A673 (cell line): ENCODE results near the gene STRN. TPM values are rescaled to one million over a fixed set of nuclear protein-coding genes. Genes with fewer than 3 reads are reported as not detected.
A peak's percentile ranks its signal among the peaks of the same experiment; 100 is the strongest.

Experiments
- BruUV-seq: library from RNA; stranded (reverse); fragments of 400-500 nt; replicated peaks from 2 replicates; lab custom pipeline; 2021; lab: Mats Ljungman, UMichigan
- CTCF ChIA-PET: fragments of 300-600 bp; sonication (Branson Sonifier 250); formaldehyde crosslinking; loops from one replicate; lab custom pipeline; 2022; ENCODE audit warnings: antibody characterized with exemption; lab: Charles Lee
- POLR2A ChIA-PET: fragments of 300-600 bp; sonication (Branson Sonifier 250); formaldehyde crosslinking; loops from one replicate; lab custom pipeline; 2022; ENCODE audit warnings: antibody characterized with exemption; ENCODE audit not compliant: low non-redundant PET; lab: Charles Lee
- DNase-seq: peaks from one replicate; pipeline ENCODE4 v3.0.0-alpha.2; 2015; ENCODE audit warnings: low spot score
- H3K27ac ChIP-seq: fragments of 200-600 bp; sonication (generic); 2 replicates; pipeline ENCODE4 v1.5.1; 2016; ENCODE audit warnings: mixed run types, low read depth, mild to moderate bottlenecking, mixed read lengths, antibody characterized with exemption, low read length; ENCODE audit not compliant: poor library complexity, severe bottlenecking
- H3K27me3 ChIP-seq: fragments of 200-600 bp; sonication (generic); replicated peaks from 2 replicates; pipeline ENCODE4 v1.6.1; 2017; ENCODE audit warnings: mixed run types, low read depth, mild to moderate bottlenecking, mixed read lengths, antibody characterized with exemption, low read length; ENCODE audit not compliant: insufficient read depth, poor library complexity
- H3K36me3 ChIP-seq: fragments of 200-600 bp; sonication (generic); 2 replicates; pipeline ENCODE4 v1.6.1; 2016; ENCODE audit warnings: mixed run types, mild to moderate bottlenecking, mixed read lengths, antibody characterized with exemption, low read length; ENCODE audit not compliant: insufficient read depth, poor library complexity, severe bottlenecking
- H3K4me1 ChIP-seq: fragments of 200-600 bp; sonication (generic); 2 replicates; pipeline ENCODE4 v1.6.1; 2017; ENCODE audit warnings: mixed run types, mild to moderate bottlenecking, mixed read lengths, antibody characterized with exemption, low read length; ENCODE audit not compliant: insufficient read depth, poor library complexity, severe bottlenecking
- H3K4me3 ChIP-seq: fragments of 200-600 bp; sonication (generic); 2 replicates; pipeline ENCODE4 v1.5.1; 2016; ENCODE audit warnings: low read depth, mixed run types, mild to moderate bottlenecking, mixed read lengths, low read length; ENCODE audit not compliant: poor library complexity, severe bottlenecking
- H3K9me3 ChIP-seq: fragments of 200-600 bp; sonication (generic); 2 replicates; pipeline ENCODE4 v1.6.1; 2016; ENCODE audit warnings: mixed run types, low read depth, mild to moderate bottlenecking, mixed read lengths, antibody characterized with exemption, low read length; ENCODE audit not compliant: poor library complexity, severe bottlenecking
- CTCF ChIP-seq: fragments of 300-800, 200-600 bp; sonication (generic); conservative IDR thresholded peaks from 2 replicates; pipeline ENCODE4 v1.5.1; 2017; ENCODE audit warnings: low read depth, mild to moderate bottlenecking, antibody characterized with exemption, low read length, moderate library complexity, mixed read lengths
- EZH2 ChIP-seq: fragments of 200-600 bp; sonication (generic); IDR thresholded peaks from 2 replicates; pipeline ENCODE4 v1.6.1; 2017; ENCODE audit warnings: borderline replicate concordance, low read depth, mild to moderate bottlenecking, mixed read lengths, antibody characterized with exemption, low read length; ENCODE audit not compliant: poor library complexity, severe bottlenecking
- intact Hi-C: fragments of 100-400 bp; cut with micrococcal nuclease; formaldehyde crosslinking; loops from one replicate; pipeline ENCODE4 v1.10.0; 2022; ENCODE audit not compliant: unreplicated experiment
- total RNA-seq: library from RNA; stranded (reverse); gene quantifications from 2 replicates; pipeline ENCODE4 v1.2.3, GENCODE V29; 2021

STRN gene
- total RNA-seq, 1 experiment from 2014 or later, result 36.1 TPM

GRCh38 chr2:36967236-36967876, 1.0 kb upstream of the STRN start:
- CTCF ChIA-PET, result no interaction called here
- H3K4me1 ChIP-seq, result peaks cover 31% of the 10 kb centered on the region
- peak; percentile 13 for DNase-seq
- no peak for TF ChIP-seq EZH2
- TF ChIP-seq CTCF, result no peak
- H3K27ac ChIP-seq, result peak overlapping the region; percentile 78
- H3K36me3 ChIP-seq, result no peaks in the 10 kb centered on the region
- BruUV-seq, result no TSS peak
- POLR2A ChIA-PET, result no interaction called here
- no peaks in the 10 kb centered on the region for H3K27me3 ChIP-seq
- intact Hi-C loops, result no loop called here
- peak overlapping the region; percentile 98 for H3K4me3 ChIP-seq
- H3K9me3 ChIP-seq, result no peaks in the 10 kb centered on the region

- TF ChIP-seq EZH2, result no peak
- no peak for TF ChIP-seq CTCF
- peaks cover 31% of the 10 kb centered on the region for H3K4me1 ChIP-seq
- no TSS peak for BruUV-seq
- H3K4me3 ChIP-seq, result peak overlapping the region; percentile 98
- intact Hi-C loops, result no loop called here
- H3K36me3 ChIP-seq, result no peaks in the 10 kb centered on the region
- ChIA-PET POLR2A (interaction anchor here (0.6 to 0.7 kb wide), 2 partner anchors 129 to 278 kb away, joined by 3 to 6 read pairs; no protein-coding TSS in a partner anchor), CTCF (no interaction called here)
- no peaks in the 10 kb centered on the region for H3K27me3 ChIP-seq
- DNase-seq, result peak; percentile 30
- H3K9me3 ChIP-seq, result no peaks in the 10 kb centered on the region
- H3K27ac ChIP-seq, result peak overlapping the region; percentile 90
These were observed 476 bp downstream of the STRN start for GRCh38 chr2:36965751-36966369.

GRCh38 chr2:36965206-36965605, 1.1 kb downstream of the STRN start:
- Histone ChIP-seq H3K4me3 (peak overlapping the region; percentile 98), H3K4me1 (peaks cover 31% of the 10 kb centered on the region), H3K27me3 (no peaks in the 10 kb centered on the region), H3K36me3 (no peaks in the 10 kb centered on the region), H3K27ac (peak overlapping the region; percentile 90), H3K9me3 (no peaks in the 10 kb centered on the region)
- TSS peak; percentile 38 for BruUV-seq
- CTCF ChIA-PET, result no interaction called here
- intact Hi-C loops, result no loop called here
- no peak for DNase-seq
- TF ChIP-seq CTCF, result no peak
- TF ChIP-seq EZH2, result no peak
- POLR2A ChIA-PET, result no interaction called here
